ENCODE measurements around the gene ZNF318.

Gene ZNF318

DNA sequence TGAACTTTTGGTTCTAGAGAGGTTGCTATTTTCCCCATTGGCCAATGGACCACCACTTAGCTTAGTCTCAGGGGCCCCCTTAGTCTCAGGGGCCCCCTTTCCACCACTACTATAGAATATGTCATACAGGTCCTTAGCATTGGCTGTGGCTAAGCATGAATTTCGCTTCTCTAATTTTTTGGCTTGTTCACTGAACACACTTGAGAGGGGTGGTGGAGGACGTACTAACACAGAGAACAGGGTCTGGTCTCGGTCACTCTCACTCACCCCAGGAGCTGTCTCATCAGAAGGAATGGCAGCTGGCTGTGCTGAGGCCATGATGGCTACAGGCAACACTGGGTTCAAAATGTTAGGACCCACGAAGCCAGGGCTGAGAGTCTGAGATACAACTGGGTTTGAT, 30.3 kb downstream of the ZNF318 start:
- Histone ChIP-seq H3K4me3 (ENCODE audit: insufficient read depth, low read depth, low read length) (no peak overlapping the region), H3K36me3 (ENCODE audit: control insufficient read depth, insufficient read depth, low read length) (peaks cover 27% of the 10 kb centered on the region), H3K9me3 (ENCODE audit: control insufficient read depth, low read length) (no peaks in the 10 kb centered on the region), H3K4me1 (ENCODE audit: control insufficient read depth, insufficient read depth, low read length) (no peaks in the 10 kb centered on the region), H3K27me3 (ENCODE audit: control insufficient read depth, insufficient read depth, low read length, poor library complexity, severe bottlenecking) (no peaks in the 10 kb centered on the region), H3K27ac (ENCODE audit: insufficient read depth, low read depth, low read length, poor library complexity, severe bottlenecking) (no peak overlapping the region)
- 94% methylated on average over 4 of the region's 4 CpGs for WGBS, 2 experiments

DNA sequence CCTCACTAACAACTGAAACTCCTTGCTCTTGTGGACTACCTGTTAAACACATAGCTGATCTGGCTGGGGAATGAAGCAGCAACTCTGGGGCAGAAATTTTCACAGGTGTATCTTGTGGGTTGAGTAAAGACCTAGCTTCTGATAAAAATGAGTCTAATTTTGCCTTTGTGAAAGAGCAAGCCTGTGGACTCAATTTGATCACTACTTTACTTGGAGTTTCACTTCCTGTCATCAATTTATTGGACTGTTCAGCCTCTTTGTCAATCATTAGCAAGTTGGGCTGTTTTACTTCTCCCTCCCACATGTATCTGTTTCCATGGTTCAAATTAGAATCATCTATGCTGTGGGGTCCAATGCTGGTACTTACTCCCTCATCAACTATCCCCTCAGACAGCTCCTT, 31.2 kb downstream of the ZNF318 start:
- Histone ChIP-seq H3K36me3 (ENCODE audit: control insufficient read depth, insufficient read depth, low read length) (peaks cover 27% of the 10 kb centered on the region), H3K27ac (ENCODE audit: insufficient read depth, low read depth, low read length, poor library complexity, severe bottlenecking) (no peak overlapping the region), H3K9me3 (ENCODE audit: control insufficient read depth, low read length) (no peaks in the 10 kb centered on the region), H3K4me1 (ENCODE audit: control insufficient read depth, insufficient read depth, low read length) (no peaks in the 10 kb centered on the region), H3K27me3 (ENCODE audit: control insufficient read depth, insufficient read depth, low read length, poor library complexity, severe bottlenecking) (no peaks in the 10 kb centered on the region), H3K4me3 (ENCODE audit: insufficient read depth, low read depth, low read length) (no peak overlapping the region)

GRCh38 chr6:43336382-43336781, 33.1 kb downstream of the ZNF318 start:
- H3K4me3 ChIP-seq (ENCODE audit: insufficient read depth, low read depth, low read length) = no peak overlapping the region
- peaks cover 22% of the 10 kb centered on the region for H3K36me3 ChIP-seq (ENCODE audit: control insufficient read depth, insufficient read depth, low read length)
- H3K27me3 ChIP-seq (ENCODE audit: control insufficient read depth, insufficient read depth, low read length, poor library complexity, severe bottlenecking) = no peaks in the 10 kb centered on the region
- H3K4me1 ChIP-seq (ENCODE audit: control insufficient read depth, insufficient read depth, low read length) = no peaks in the 10 kb centered on the region
- H3K27ac ChIP-seq (ENCODE audit: insufficient read depth, low read depth, low read length, poor library complexity, severe bottlenecking) = no peak overlapping the region
- no peaks in the 10 kb centered on the region for H3K9me3 ChIP-seq (ENCODE audit: control insufficient read depth, low read length)
- WGBS, 2 experiments = 87 to 88% methylated on average over 3 of the region's 3 CpGs

DNA sequence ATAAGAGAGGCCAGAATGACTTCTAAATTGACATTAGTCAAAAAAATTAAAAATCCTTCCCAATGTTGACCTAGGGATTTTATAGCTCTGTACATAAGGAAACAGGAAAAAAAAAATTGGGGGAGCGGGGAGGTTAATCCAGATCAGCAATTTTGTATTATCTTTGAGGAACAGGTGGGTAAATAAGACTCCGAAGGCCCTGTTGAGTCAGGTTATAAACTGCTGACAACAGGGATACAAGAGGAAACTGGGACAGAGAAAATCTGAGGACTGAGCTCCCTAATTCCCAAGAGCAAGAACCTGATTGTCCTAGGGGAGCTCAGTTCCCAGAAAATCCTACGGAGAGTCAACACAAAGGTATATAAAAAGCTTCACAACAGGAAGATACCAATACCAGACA, 34.0 kb downstream of the ZNF318 start:
- no peaks in the 10 kb centered on the region for H3K4me1 ChIP-seq (ENCODE audit: control insufficient read depth, insufficient read depth, low read length)
- H3K9me3 ChIP-seq (ENCODE audit: control insufficient read depth, low read length) = no peaks in the 10 kb centered on the region
- H3K4me3 ChIP-seq (ENCODE audit: insufficient read depth, low read depth, low read length) = no peak overlapping the region
- 90 to 94% methylated on average over 3 of the region's 3 CpGs for WGBS, 2 experiments
- H3K27ac ChIP-seq (ENCODE audit: insufficient read depth, low read depth, low read length, poor library complexity, severe bottlenecking) = no peak overlapping the region
- peaks cover 17% of the 10 kb centered on the region for H3K36me3 ChIP-seq (ENCODE audit: control insufficient read depth, insufficient read depth, low read length)
- H3K27me3 ChIP-seq (ENCODE audit: control insufficient read depth, insufficient read depth, low read length, poor library complexity, severe bottlenecking) = no peaks in the 10 kb centered on the region

DNA sequence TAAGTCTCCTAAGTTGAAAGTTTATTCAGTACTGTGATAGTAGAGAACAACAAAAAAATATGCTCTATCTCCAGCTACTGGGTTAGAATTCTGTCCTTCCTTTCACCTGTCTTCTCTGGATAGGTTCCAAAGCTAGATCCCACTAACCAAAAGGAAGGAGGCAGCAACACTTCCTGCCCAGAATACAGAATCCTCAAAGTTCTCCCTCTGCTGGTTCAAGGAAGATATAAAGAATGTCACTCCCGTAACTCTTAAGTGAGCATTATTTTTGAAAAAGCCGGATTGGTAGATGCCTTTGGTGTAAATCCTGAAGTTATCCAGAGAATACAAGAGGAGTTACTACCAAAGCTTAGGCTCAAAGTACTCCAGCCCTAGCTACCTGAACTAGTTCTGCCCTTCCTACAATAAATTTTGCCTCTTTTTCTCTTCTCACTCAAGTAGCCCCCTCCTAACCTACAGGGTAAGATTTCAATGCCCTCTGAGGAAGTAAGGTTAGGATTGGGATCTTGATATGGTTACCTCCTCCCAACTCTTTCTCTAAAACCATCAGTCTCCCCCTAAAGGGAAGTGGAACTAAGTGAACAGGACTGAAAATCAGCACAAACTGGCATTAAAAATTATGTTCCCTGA, 34.9 kb downstream of the ZNF318 start:
- 37 to 43% methylated on average over 2 of the region's 2 CpGs for WGBS, 2 experiments
- no peaks in the 10 kb centered on the region for H3K9me3 ChIP-seq (ENCODE audit: control insufficient read depth, low read length)
- no peaks in the 10 kb centered on the region for H3K27me3 ChIP-seq (ENCODE audit: control insufficient read depth, insufficient read depth, low read length, poor library complexity, severe bottlenecking)
- H3K27ac ChIP-seq (ENCODE audit: insufficient read depth, low read depth, low read length, poor library complexity, severe bottlenecking) = no peak overlapping the region
- no peaks in the 10 kb centered on the region for H3K4me1 ChIP-seq (ENCODE audit: control insufficient read depth, insufficient read depth, low read length)
- no peak overlapping the region for H3K4me3 ChIP-seq (ENCODE audit: insufficient read depth, low read depth, low read length)
- peaks cover 8% of the 10 kb centered on the region for H3K36me3 ChIP-seq (ENCODE audit: control insufficient read depth, insufficient read depth, low read length)

DNA sequence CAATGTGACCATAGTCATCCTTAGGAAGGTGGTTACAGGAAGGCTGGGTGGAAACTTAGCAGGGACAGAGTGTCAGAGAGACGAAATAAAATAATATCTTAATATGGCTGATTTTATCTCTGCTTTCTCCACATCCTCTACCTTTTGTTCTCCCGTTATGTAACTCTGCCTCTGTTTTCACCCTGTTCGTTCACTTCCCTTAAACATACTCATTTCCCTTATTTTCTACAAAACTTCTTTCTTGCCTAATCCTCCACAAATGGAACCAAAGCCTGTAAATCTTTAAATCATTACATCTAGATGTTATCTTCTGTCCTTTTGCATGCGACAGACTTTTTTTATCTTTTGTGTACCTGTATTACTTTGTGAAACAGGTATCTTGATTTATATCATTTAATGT, 37.6 kb downstream of the ZNF318 start:
- Histone ChIP-seq H3K27ac (ENCODE audit: insufficient read depth, low read depth, low read length, poor library complexity, severe bottlenecking) (no peak overlapping the region), H3K4me1 (ENCODE audit: control insufficient read depth, insufficient read depth, low read length) (no peaks in the 10 kb centered on the region), H3K9me3 (ENCODE audit: control insufficient read depth, low read length) (no peaks in the 10 kb centered on the region), H3K4me3 (ENCODE audit: insufficient read depth, low read depth, low read length) (no peak overlapping the region), H3K27me3 (ENCODE audit: control insufficient read depth, insufficient read depth, low read length, poor library complexity, severe bottlenecking) (no peaks in the 10 kb centered on the region), H3K36me3 (ENCODE audit: control insufficient read depth, insufficient read depth, low read length) (no peaks in the 10 kb centered on the region)
- 86 to 91% methylated on average over 4 of the region's 4 CpGs for WGBS, 2 experiments

GRCh38 chr6:43331470-43331869, 38.0 kb downstream of the ZNF318 start:
- H3K4me3 ChIP-seq (ENCODE audit: insufficient read depth, low read depth, low read length) = no peak overlapping the region
- no peak overlapping the region for H3K27ac ChIP-seq (ENCODE audit: insufficient read depth, low read depth, low read length, poor library complexity, severe bottlenecking)
- H3K27me3 ChIP-seq (ENCODE audit: control insufficient read depth, insufficient read depth, low read length, poor library complexity, severe bottlenecking) = no peaks in the 10 kb centered on the region
- no peaks in the 10 kb centered on the region for H3K36me3 ChIP-seq (ENCODE audit: control insufficient read depth, insufficient read depth, low read length)
- WGBS, 2 experiments = 82 to 85% methylated on average over 1 of the region's 1 CpG
- no peaks in the 10 kb centered on the region for H3K9me3 ChIP-seq (ENCODE audit: control insufficient read depth, low read length)
- no peaks in the 10 kb centered on the region for H3K4me1 ChIP-seq (ENCODE audit: control insufficient read depth, insufficient read depth, low read length)

DNA sequence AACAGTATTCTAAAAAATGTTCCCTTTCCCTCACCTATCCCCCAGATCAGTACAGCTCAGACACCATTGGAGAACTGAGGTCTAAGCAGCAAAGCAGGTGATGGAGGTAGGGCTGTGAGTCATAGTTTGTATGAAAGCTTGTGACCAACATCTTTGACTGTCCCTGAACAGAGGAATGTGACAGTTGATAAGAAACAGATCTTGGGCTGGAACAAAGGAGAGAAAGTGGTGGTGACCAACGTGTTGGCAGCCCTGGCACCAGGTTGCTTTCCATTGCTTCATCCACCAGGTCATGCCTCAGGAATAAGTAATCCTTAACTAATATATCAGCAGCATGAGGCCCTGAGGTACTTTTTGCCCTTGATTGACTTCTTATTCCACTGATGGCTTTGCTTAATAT, 40.9 kb downstream of the ZNF318 start:
- 66 to 67% methylated on average over 1 of the region's 1 CpG for WGBS, 2 experiments
- H3K36me3 ChIP-seq (ENCODE audit: control insufficient read depth, insufficient read depth, low read length) = no peaks in the 10 kb centered on the region
- no peaks in the 10 kb centered on the region for H3K4me1 ChIP-seq (ENCODE audit: control insufficient read depth, insufficient read depth, low read length)
- no peaks in the 10 kb centered on the region for H3K27me3 ChIP-seq (ENCODE audit: control insufficient read depth, insufficient read depth, low read length, poor library complexity, severe bottlenecking)
- H3K9me3 ChIP-seq (ENCODE audit: control insufficient read depth, low read length) = no peaks in the 10 kb centered on the region
- H3K4me3 ChIP-seq (ENCODE audit: insufficient read depth, low read depth, low read length) = no peak overlapping the region
- H3K27ac ChIP-seq (ENCODE audit: insufficient read depth, low read depth, low read length, poor library complexity, severe bottlenecking) = no peak overlapping the region

DNA sequence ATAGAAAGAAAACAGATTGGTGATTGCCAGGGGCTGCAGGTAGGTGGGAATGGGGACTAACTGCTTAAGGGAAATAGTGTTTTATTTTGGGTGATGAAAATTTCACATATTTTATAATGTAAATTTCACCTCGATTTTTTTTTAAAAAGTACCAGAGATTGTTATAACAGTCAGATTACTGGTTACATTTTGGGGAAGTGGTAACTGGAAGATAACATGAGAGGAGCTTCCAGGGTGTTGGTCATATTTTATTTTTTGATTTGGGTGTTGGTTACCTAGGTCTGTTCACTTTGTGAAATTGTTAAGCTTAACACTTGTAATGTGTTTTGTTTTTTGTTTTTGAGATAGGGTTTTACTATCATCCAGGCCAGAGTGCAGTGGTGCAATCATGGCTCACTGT, 43.6 kb downstream of the ZNF318 start:
- WGBS, 2 experiments = 43 to 92% methylated on average over 1 of the region's 1 CpG
- H3K27ac ChIP-seq (ENCODE audit: insufficient read depth, low read depth, low read length, poor library complexity, severe bottlenecking) = no peak overlapping the region
- H3K9me3 ChIP-seq (ENCODE audit: control insufficient read depth, low read length) = no peaks in the 10 kb centered on the region
- no peaks in the 10 kb centered on the region for H3K4me1 ChIP-seq (ENCODE audit: control insufficient read depth, insufficient read depth, low read length)
- H3K27me3 ChIP-seq (ENCODE audit: control insufficient read depth, insufficient read depth, low read length, poor library complexity, severe bottlenecking) = no peaks in the 10 kb centered on the region
- H3K4me3 ChIP-seq (ENCODE audit: insufficient read depth, low read depth, low read length) = no peak overlapping the region
- H3K36me3 ChIP-seq (ENCODE audit: control insufficient read depth, insufficient read depth, low read length) = no peaks in the 10 kb centered on the region

DNA sequence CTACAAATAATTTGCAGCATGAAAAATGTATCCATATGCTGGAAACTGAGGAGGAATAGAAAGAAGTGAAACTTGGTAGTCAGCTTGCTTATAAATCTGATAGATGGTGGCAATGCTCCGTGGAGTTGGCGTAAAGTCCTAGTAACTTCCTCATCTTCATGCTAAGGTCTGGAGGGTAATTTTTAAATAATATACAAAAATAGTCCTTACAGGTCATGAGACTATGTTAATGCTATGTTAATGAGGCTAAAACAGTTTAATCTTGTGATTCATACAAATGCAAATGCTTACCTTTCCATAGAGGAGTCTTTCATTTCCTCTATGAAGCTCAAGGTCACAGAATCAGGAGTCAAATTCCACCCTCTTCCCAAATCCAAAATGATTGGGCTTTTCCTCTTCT, 51.4 kb downstream of the ZNF318 start:
- Histone ChIP-seq H3K9me3 (ENCODE audit: control insufficient read depth, low read length) (no peaks in the 10 kb centered on the region), H3K27me3 (ENCODE audit: control insufficient read depth, insufficient read depth, low read length, poor library complexity, severe bottlenecking) (no peaks in the 10 kb centered on the region), H3K4me1 (ENCODE audit: control insufficient read depth, insufficient read depth, low read length) (no peaks in the 10 kb centered on the region), H3K4me3 (ENCODE audit: insufficient read depth, low read depth, low read length) (no peak overlapping the region), H3K36me3 (ENCODE audit: control insufficient read depth, insufficient read depth, low read length) (no peaks in the 10 kb centered on the region), H3K27ac (ENCODE audit: insufficient read depth, low read depth, low read length, poor library complexity, severe bottlenecking) (no peak overlapping the region)
- WGBS, 2 experiments = 80 to 100% methylated on average over 1 of the region's 2 CpGs

- WGBS, 2 experiments = 86 to 100% methylated on average over 1 of the region's 1 CpG
- no peaks in the 10 kb centered on the region for H3K9me3 ChIP-seq (ENCODE audit: control insufficient read depth, low read length)
- no peaks in the 10 kb centered on the region for H3K4me1 ChIP-seq (ENCODE audit: control insufficient read depth, insufficient read depth, low read length)
- H3K27me3 ChIP-seq (ENCODE audit: control insufficient read depth, insufficient read depth, low read length, poor library complexity, severe bottlenecking) = peaks cover 3% of the 10 kb centered on the region
- no peak overlapping the region for H3K27ac ChIP-seq (ENCODE audit: insufficient read depth, low read depth, low read length, poor library complexity, severe bottlenecking)
- H3K4me3 ChIP-seq (ENCODE audit: insufficient read depth, low read depth, low read length) = no peak overlapping the region
- H3K36me3 ChIP-seq (ENCODE audit: control insufficient read depth, insufficient read depth, low read length) = no peaks in the 10 kb centered on the region
Measured at GRCh38 chr6:43313813-43314212, 55.6 kb downstream of the ZNF318 start.

Data from ectodermal cell (in vitro differentiated cells).